B cell (primary cell): ENCODE measurements around the gene ADCY3. TPM values are rescaled to one million over a fixed set of nuclear protein-coding genes. Genes with fewer than 3 reads are reported as not detected.

Experiments
- ATAC-seq: fragments of 200-7000 bp; cut with Tn5 transposase; one replicate; pipeline ENCODE4 v1.10.0; 2021; ENCODE audit warnings: low read depth, mild to moderate bottlenecking, moderate number of reproducible peaks, moderate library complexity
- CTCF ChIA-PET: fragments of 350-600 bp; sonication (Branson Sonifier 250); formaldehyde crosslinking; loops from one replicate; lab custom pipeline; 2021; ENCODE audit warnings: antibody characterized with exemption, inconsistent platforms; lab: Charles Lee
- POLR2A ChIA-PET: fragments of 350-600 bp; sonication (Branson Sonifier 250); formaldehyde crosslinking; loops from one replicate; lab custom pipeline; 2021; ENCODE audit warnings: antibody characterized with exemption; lab: Charles Lee
- DNase-seq: peaks from one replicate; pipeline ENCODE4 v3.0.0; 2013
- H2AFZ ChIP-seq: 2 replicates; pipeline ENCODE4 v1.6.1; 2012; ENCODE audit warnings: mild to moderate bottlenecking, low read depth, low read length; ENCODE audit not compliant: insufficient read depth, poor library complexity, severe bottlenecking
- H3K27ac ChIP-seq, 2 donors: 1 replicate in 1 of 2; 2 replicates in 1 of 2; pipeline ENCODE4 v1.5.1; 2012 to 2013; ENCODE audit warnings: low read length in 2 of 2, mild to moderate bottlenecking in 2 of 2, moderate library complexity in 1 of 2
- H3K27me3 ChIP-seq, 4 experiments: fragments of 200-600 bp in 1 of 4; sonication (generic) in 1 of 4; replicated peaks in 1 of 4; 1 replicate in 2 of 4; 2 replicates in 2 of 4; pipeline versions ENCODE4 v1.6.1 to v1.7.0; 2013 to 2016; ENCODE audit warnings: low read length in 3 of 4, mild to moderate bottlenecking in 2 of 4, mixed read lengths in 1 of 4, moderate library complexity in 1 of 4; ENCODE audit not compliant: insufficient read depth in 4 of 4, control insufficient read depth in 3 of 4; ENCODE audit errors: control extremely low read depth in 1 of 4
- H3K36me3 ChIP-seq, 2 experiments: replicated peaks in 1 of 2; 1 replicate in 1 of 2; 2 replicates in 1 of 2; pipeline versions ENCODE4 v1.6.1 to v1.7.1; 2013; ENCODE audit warnings: low read length in 1 of 2; ENCODE audit not compliant: insufficient read depth in 2 of 2, control insufficient read depth in 1 of 2; ENCODE audit errors: control extremely low read depth in 1 of 2, extremely low read depth in 1 of 2
- H3K4me1 ChIP-seq, 2 donors: fragments of 200-600 bp in 1 of 2; sonication (generic) in 1 of 2; 1 replicate in 1 of 2; 2 replicates in 1 of 2; pipeline versions ENCODE4 v1.5.1 to v1.6.1; 2013 to 2017; ENCODE audit warnings: low read length in 2 of 2; ENCODE audit not compliant: control insufficient read depth in 2 of 2, insufficient read depth in 2 of 2
- H3K4me2 ChIP-seq: replicated peaks from 2 replicates; pipeline ENCODE3; 2012; ENCODE audit warnings: mild to moderate bottlenecking, low read depth, low read length; ENCODE audit not compliant: poor library complexity, severe bottlenecking
- H3K4me3 ChIP-seq, 5 experiments: fragments of 200-600 bp in 1 of 5; sonication (generic) in 1 of 5; 1 replicate in 3 of 5; 2 replicates in 2 of 5; pipeline versions ENCODE4 v1.5.1 to v1.7.0; 2011 to 2016; ENCODE audit warnings: low read length in 4 of 5, mild to moderate bottlenecking in 4 of 5, low read depth in 2 of 5, control low read depth in 1 of 5, moderate library complexity in 1 of 5; ENCODE audit not compliant: insufficient read depth in 1 of 5; ENCODE audit errors: control extremely low read depth in 1 of 5, extremely low read depth in 1 of 5
- H3K79me2 ChIP-seq: fragments of 200-600 bp; sonication (generic); one replicate; pipeline ENCODE4 v1.6.0; 2016; ENCODE audit warnings: low read length; ENCODE audit not compliant: control insufficient read depth, insufficient read depth
- H3K9ac ChIP-seq: fragments of 200-600 bp; sonication (generic); 2 replicates; pipeline ENCODE4 v1.6.1; 2017; ENCODE audit warnings: mild to moderate bottlenecking, low read length, moderate library complexity
- H3K9me3 ChIP-seq, 3 donors: one replicate each; pipeline versions ENCODE4 v1.6.1 to v1.7.1; 2013; ENCODE audit warnings: low read length in 2 of 3; ENCODE audit not compliant: control insufficient read depth in 2 of 3, insufficient read depth in 1 of 3; ENCODE audit errors: control extremely low read depth in 1 of 3
- H4K20me1 ChIP-seq: 2 replicates; pipeline ENCODE4 v1.6.0; 2012; ENCODE audit warnings: mild to moderate bottlenecking, low read length; ENCODE audit not compliant: insufficient read depth, control insufficient read depth, poor library complexity, severe bottlenecking
- H3K27ac Mint-ChIP-seq: one replicate; pipeline ENCODE4 v1.8.0; 2021; ENCODE audit warnings: mixed read lengths
- H3K27me3 Mint-ChIP-seq: one replicate; pipeline ENCODE4 v1.8.0; 2021; ENCODE audit warnings: mixed read lengths
- H3K4me1 Mint-ChIP-seq: one replicate; pipeline ENCODE4 v1.8.0; 2021; ENCODE audit warnings: mixed read lengths
- H3K4me3 Mint-ChIP-seq: one replicate; pipeline ENCODE4 v1.8.0; 2021; ENCODE audit warnings: mixed read lengths
- H3K9me3 Mint-ChIP-seq: one replicate; pipeline ENCODE4 v1.8.0; 2022; ENCODE audit warnings: mixed read lengths; ENCODE audit not compliant: insufficient read depth
- CTCF ChIP-seq: fragments of 200-600 bp; IDR thresholded peaks from one replicate; pipeline ENCODE4 v1.8.0; 2022; ENCODE audit warnings: antibody characterized with exemption, mild to moderate bottlenecking
- EZH2 ChIP-seq: IDR thresholded peaks from 2 replicates; pipeline ENCODE4 v1.6.1; 2012; ENCODE audit warnings: borderline replicate concordance, low read depth, mild to moderate bottlenecking, moderate library complexity, low read length; ENCODE audit not compliant: insufficient read depth, poor library complexity, severe bottlenecking
- WGBS: methylation state at CpG from one replicate; pipeline ENCODE4 v1.1.5; 2013; ENCODE audit warnings: missing lambda C conversion rate; ENCODE audit not compliant: insufficient coverage; 5-methylcytosine and 5-hydroxymethylcytosine counted together
- intact Hi-C: fragments of 100-400 bp; cut with micrococcal nuclease; formaldehyde crosslinking; loops from one replicate; pipeline ENCODE4 v1.10.0; 2022
- polyA plus RNA-seq: library from polyadenylated mRNA; depleted of rRNA; stranded (reverse); fragments of >200 nt; gene quantifications from 2 replicates; pipeline ENCODE4 v1.2.3, GENCODE V29; 2012
- total RNA-seq, 2 donors: library from RNA; stranded (reverse); fragments of 120-200 nt in 1 of 2; gene quantifications; 1 replicate in 1 of 2; 2 replicates in 1 of 2; pipeline versions ENCODE4 v1.2.3 to v1.2.4, GENCODE V29; 2013 to 2022

ADCY3 gene
- total and polyA plus RNA-seq, 2 donors (not counting 1 experiment from before 2014, with no cell fraction given), result 48.4 to 73.0 TPM

- Histone ChIP-seq H3K4me1 (no peaks in the 10 kb centered on the region), H3K79me2 (peaks cover 40% of the 10 kb centered on the region), H2AFZ (no peak overlapping the region), H3K4me3 (no peak overlapping the region), H3K36me3 (peaks cover 0 to 18% of the 10 kb centered on the region in 2 experiments), H3K27me3 (no peaks in the 10 kb centered on the region), H3K9ac (no peak overlapping the region), H3K9me3 (no peaks in the 10 kb centered on the region), H3K4me2 (no peak overlapping the region), H4K20me1 (no peaks in the 10 kb centered on the region), H3K27ac (no peak overlapping the region)
- Mint-ChIP-seq H3K27me3 (no peaks in the 10 kb centered on the region), H3K4me3 (no peak overlapping the region), H3K27ac (no peak overlapping the region), H3K4me1 (peaks cover 2% of the 10 kb centered on the region), H3K9me3 (no peaks in the 10 kb centered on the region)
- DNase-seq, result no peak
- ChIA-PET POLR2A (no interaction called here), CTCF (interaction anchor here (0.7 to 1.3 kb wide), 3 partner anchors 10 to 50 kb away, joined by 3 to 5 read pairs (median 4); no protein-coding TSS in a partner anchor)
- WGBS, result 99% methylated on average over 4 of the region's 4 CpGs
- TF ChIP-seq EZH2, result no peak
- no peak for TF ChIP-seq CTCF
- intact Hi-C loops, result no loop called here
- no peak for ATAC-seq
Observed at GRCh38 chr2:24813691-24814137, 106.3 kb downstream of the ADCY3 start.

- Mint-ChIP-seq H3K27me3 (no peaks in the 10 kb centered on the region), H3K27ac (no peak overlapping the region), H3K9me3 (no peaks in the 10 kb centered on the region), H3K4me3 (no peak overlapping the region), H3K4me1 (no peaks in the 10 kb centered on the region)
- Histone ChIP-seq H3K36me3 (peaks cover 0 to 5% of the 10 kb centered on the region in 2 experiments), H3K4me2 (no peak overlapping the region), H3K79me2 (peaks cover 32% of the 10 kb centered on the region), H3K4me1 (no peaks in the 10 kb centered on the region), H4K20me1 (no peaks in the 10 kb centered on the region), H3K9me3 (peaks cover 0 to 8% (median 0%) of the 10 kb centered on the region in 3 donors), H2AFZ (no peak overlapping the region), H3K9ac (no peak overlapping the region), H3K27ac (no peak overlapping the region), H3K27me3 (no peaks in the 10 kb centered on the region), H3K4me3 (no peak overlapping the region)
- no peak for ATAC-seq
- intact Hi-C loops, result no loop called here
- DNase-seq, result no peak
- no CpG with 5 or more reads among the region's 4 CpGs for WGBS
- POLR2A ChIA-PET, result no interaction called here
- CTCF ChIA-PET, result no interaction called here
- TF ChIP-seq EZH2, result no peak
- TF ChIP-seq CTCF, result no peak
Observed at GRCh38 chr2:24809316-24810007, 110.6 kb downstream of the ADCY3 start.
